Stimulated activated CD4-positive, alpha-beta T cell treated with anti-CD3 and anti-CD28 coated beads, Interleukin-2, amount 100 ng/mL, for 24 hours (primary cell): Measurements from ENCODE around the gene KRT6A.

ENCODE experiments used
- DNase-seq, 2 donors: peaks; one replicate each; pipeline ENCODE4 v3.0.0-alpha.2; 2020

KRT6A gene

GRCh38 chr12:52493172-52493571 lies at the start of gene KRT6A:
TSS of gene KRT6A (minus strand) at chr12:52493257. CDS start at chr12:52493188, 69 bp downstream.
- DNase-seq = no peak

- no peak for DNase-seq
These were observed 49.1 kb upstream of the KRT6A start for GRCh38 chr12:52542157-52542556.

GRCh38 chr12:52541709-52542108 lies 48.7 kb upstream of the KRT6A start:
- DNase-seq = no peak

- no peak for DNase-seq
These were observed 47.5 kb upstream of the KRT6A start for GRCh38 chr12:52540531-52540930.

GRCh38 chr12:52539821-52540173 lies 46.7 kb upstream of the KRT6A start:
- DNase-seq = no peak

GRCh38 chr12:52539083-52539820 lies 46.2 kb upstream of the KRT6A start:
- no peak for DNase-seq

- DNase-seq = no peak
These were observed 44.0 kb upstream of the KRT6A start for GRCh38 chr12:52537101-52537500.

- no peak for DNase-seq
These were observed 42.5 kb upstream of the KRT6A start for GRCh38 chr12:52535574-52535973.

GRCh38 chr12:52534482-52534881 lies 41.4 kb upstream of the KRT6A start:
- peak in 1 of 2 donors; percentile 11 for DNase-seq

GRCh38 chr12:52533686-52534470 lies 40.8 kb upstream of the KRT6A start:
- DNase-seq = no peak

- DNase-seq = no peak
These were observed 39.6 kb upstream of the KRT6A start for GRCh38 chr12:52532636-52533035.

GRCh38 chr12:52531566-52532300 lies 38.7 kb upstream of the KRT6A start:
- DNase-seq = no peak

GRCh38 chr12:52530905-52531304 lies 37.8 kb upstream of the KRT6A start:
- DNase-seq = no peak

GRCh38 chr12:52530366-52530765 lies 37.3 kb upstream of the KRT6A start:
- DNase-seq = no peak

- no peak for DNase-seq
These were observed 36.8 kb upstream of the KRT6A start for GRCh38 chr12:52529846-52530245.

GRCh38 chr12:52529417-52529816 lies 36.4 kb upstream of the KRT6A start:
- DNase-seq = no peak

- DNase-seq = no peak
These were observed 35.6 kb upstream of the KRT6A start for GRCh38 chr12:52528641-52529143.

GRCh38 chr12:52527121-52527800 lies 34.2 kb upstream of the KRT6A start:
- DNase-seq = peak in 1 of 2 donors; percentile 10

GRCh38 chr12:52526511-52526951 lies 33.5 kb upstream of the KRT6A start:
- DNase-seq = peak in 1 of 2 donors; percentile 15

GRCh38 chr12:52525661-52526499 lies 32.8 kb upstream of the KRT6A start:
- DNase-seq = peak in 1 of 2 donors; percentile 11

- peak in 1 of 2 donors; percentile 6 for DNase-seq
These were observed 32.0 kb upstream of the KRT6A start for GRCh38 chr12:52524898-52525591.
